ENCODE measurements around the gene TPRX2.

DNA sequence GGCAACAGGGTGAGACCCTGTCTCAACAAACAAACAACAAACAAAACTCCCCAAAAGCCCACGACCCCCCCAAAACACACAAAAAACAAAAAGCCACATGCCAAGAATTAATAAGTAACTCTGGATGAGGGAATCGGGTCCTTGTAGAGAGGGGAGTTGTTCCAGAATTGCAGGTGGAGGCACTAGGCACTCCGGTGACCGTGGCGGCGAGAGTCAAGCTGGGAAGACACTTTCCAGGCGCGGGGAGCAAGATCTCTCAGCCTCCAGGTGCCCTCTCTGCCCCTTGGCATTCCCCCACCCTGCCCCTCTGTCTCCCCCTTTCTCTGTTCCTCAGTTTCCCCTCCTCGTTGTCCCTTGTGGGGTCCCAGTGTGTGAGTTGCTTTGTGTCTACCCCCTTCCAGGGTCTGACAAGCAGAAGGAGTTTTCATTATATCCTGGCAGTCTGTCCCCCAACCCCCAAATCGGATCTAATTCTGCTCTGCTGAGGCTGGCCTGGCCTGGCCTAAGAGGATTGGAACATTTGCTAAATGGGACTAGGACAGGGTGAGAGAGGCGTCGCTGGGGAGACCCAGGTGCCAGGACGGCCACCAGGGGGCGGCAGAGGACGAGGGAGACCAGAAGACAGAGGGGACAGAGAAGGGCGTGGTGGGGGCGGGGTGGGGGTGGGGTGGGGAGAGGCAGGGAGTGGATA lies 45.6 kb upstream of the TPRX2 start:
- TF ChIP-seq, protein P1, sequence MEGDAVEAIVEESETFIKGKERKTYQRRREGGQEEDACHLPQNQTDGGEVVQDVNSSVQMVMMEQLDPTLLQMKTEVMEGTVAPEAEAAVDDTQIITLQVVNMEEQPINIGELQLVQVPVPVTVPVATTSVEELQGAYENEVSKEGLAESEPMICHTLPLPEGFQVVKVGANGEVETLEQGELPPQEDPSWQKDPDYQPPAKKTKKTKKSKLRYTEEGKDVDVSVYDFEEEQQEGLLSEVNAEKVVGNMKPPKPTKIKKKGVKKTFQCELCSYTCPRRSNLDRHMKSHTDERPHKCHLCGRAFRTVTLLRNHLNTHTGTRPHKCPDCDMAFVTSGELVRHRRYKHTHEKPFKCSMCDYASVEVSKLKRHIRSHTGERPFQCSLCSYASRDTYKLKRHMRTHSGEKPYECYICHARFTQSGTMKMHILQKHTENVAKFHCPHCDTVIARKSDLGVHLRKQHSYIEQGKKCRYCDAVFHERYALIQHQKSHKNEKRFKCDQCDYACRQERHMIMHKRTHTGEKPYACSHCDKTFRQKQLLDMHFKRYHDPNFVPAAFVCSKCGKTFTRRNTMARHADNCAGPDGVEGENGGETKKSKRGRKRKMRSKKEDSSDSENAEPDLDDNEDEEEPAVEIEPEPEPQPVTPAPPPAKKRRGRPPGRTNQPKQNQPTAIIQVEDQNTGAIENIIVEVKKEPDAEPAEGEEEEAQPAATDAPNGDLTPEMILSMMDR (IDR thresholded peaks at IDR 0.05) = no peak
- no peak for TF ChIP-seq POLR2A (IDR thresholded peaks at IDR 0.05)
